Gastroesophageal sphincter (tissue), 3 donors: ENCODE data around the gene OR14J1.
"Not testable (repeated sequence)": the region's sequence is repeated elsewhere in the genome, so short reads cannot be mapped to it uniquely, and the experiment has no call there.

ENCODE experiments used
- CTCF ChIP-seq, 4 experiments: fragments of 200-600 bp in 2 of 4; fragments of 450-650 bp in 2 of 4; sonication (generic) in 1 of 4; IDR thresholded peaks; one replicate each; pipeline ENCODE4 v1.5.1; 2017 to 2019; ENCODE audit warnings: antibody characterized with exemption in 4 of 4, mild to moderate bottlenecking in 2 of 4, moderate library complexity in 2 of 4
- POLR2AphosphoS5 ChIP-seq: sonication (generic); formaldehyde crosslinking; IDR thresholded peaks from one replicate; pipeline ENCODE4 v1.6.1; 2017; ENCODE audit warnings: antibody characterized with exemption

- not testable (repeated sequence) for TF ChIP-seq POLR2AphosphoS5; CTCF (IDR thresholded peaks at IDR 0.05)
Measured at GRCh38 chr6:29323332-29323731, 21.8 kb downstream of the OR14J1 start.
